MCF 10A (cell line): ENCODE data around the gene CLK2. TPM values are rescaled to one million over a fixed set of nuclear protein-coding genes. Genes with fewer than 3 reads are reported as not detected.

Experiments used
- Bru-seq: library from RNA; stranded (reverse); fragments of 400-500 nt; gene quantifications from one replicate; lab custom pipeline; 2021; lab: Mats Ljungman, UMichigan
- BruChase-seq, 2 experiments: library from RNA; stranded (reverse); fragments of 400-500 nt; gene quantifications; one replicate each; lab custom pipeline; 2021; lab: Mats Ljungman, UMichigan
- BruUV-seq: library from RNA; stranded (reverse); fragments of 400-500 nt; replicated peaks from 2 replicates; lab custom pipeline; 2021; lab: Mats Ljungman, UMichigan
- CTCF ChIA-PET: fragments of 300-600 bp; sonication (Branson Sonifier 250); formaldehyde crosslinking; extraction: SDS; loops from one replicate; lab custom pipeline; 2021; ENCODE audit warnings: antibody characterized with exemption, inconsistent platforms; lab: Yijun Ruan, JAX
- POLR2A ChIA-PET: fragments of 300-600, 350-650 bp; sonication (Branson Sonifier 250); formaldehyde crosslinking; extraction: SDS; loops from one replicate; lab custom pipeline; 2020; ENCODE audit warnings: antibody characterized with exemption, inconsistent platforms; lab: Yijun Ruan, JAX
- DNase-seq: peaks from one replicate; pipeline ENCODE4 v3.0.0-alpha.2; 2018; ENCODE audit not compliant: unreplicated experiment
- H3K27ac Mint-ChIP-seq: one replicate; pipeline ENCODE4 v1.8.0; 2022; ENCODE audit warnings: mild to moderate bottlenecking, low read depth, mixed read lengths; ENCODE audit not compliant: unreplicated experiment
- H3K27me3 Mint-ChIP-seq: one replicate; pipeline ENCODE4 v1.8.0; 2022; ENCODE audit warnings: mixed read lengths; ENCODE audit not compliant: insufficient read depth, unreplicated experiment
- H3K36me3 Mint-ChIP-seq: one replicate; pipeline ENCODE4 v1.8.0; 2022; ENCODE audit warnings: mild to moderate bottlenecking, moderate library complexity, mixed read lengths; ENCODE audit not compliant: insufficient read depth, unreplicated experiment
- H3K4me1 Mint-ChIP-seq: one replicate; pipeline ENCODE4 v1.8.0; 2022; ENCODE audit warnings: mixed read lengths; ENCODE audit not compliant: insufficient read depth, unreplicated experiment
- H3K4me3 Mint-ChIP-seq: one replicate; pipeline ENCODE4 v1.8.0; 2022; ENCODE audit warnings: mild to moderate bottlenecking, moderate library complexity, mixed read lengths; ENCODE audit not compliant: unreplicated experiment
- H3K9me3 Mint-ChIP-seq: one replicate; pipeline ENCODE4 v1.8.0; 2022; ENCODE audit warnings: mixed read lengths; ENCODE audit not compliant: unreplicated experiment
- intact Hi-C: fragments of 100-400 bp; cut with micrococcal nuclease; formaldehyde crosslinking; loops from 2 replicates; pipeline ENCODE4 v1.14.1; 2022
- long read RNA-seq: library from polyadenylated mRNA; stranded (forward); transcript quantifications from one replicate; pipeline ENCODE4 v2.0.0, GENCODE V29; 2022
- total RNA-seq: library from RNA; stranded (reverse); gene quantifications from 2 replicates; pipeline ENCODE4 v1.2.3, GENCODE V29; 2022
- TF ChIP-seq, protein P1 (sequence below): fragments of 200-600 bp; IDR thresholded peaks from one replicate; pipeline ENCODE4 v1.8.0; 2022; ENCODE audit warnings: antibody characterized with exemption, mild to moderate bottlenecking; ENCODE audit not compliant: unreplicated experiment

The CLK2 gene
- total RNA-seq (78.6 and 82.3 TPM in 2 replicates), Bru-seq, nascent RNA (percentile 90 among the genes with signal in this experiment), BruChase-seq, experiment 1, labeled RNA remaining after a 6-hour chase (percentile 88 among the genes with signal in this experiment), BruChase-seq, experiment 2, labeled RNA remaining after a 2-hour chase (percentile 94 among the genes with signal in this experiment)
- long read RNA-seq, transcript CLK2-203 (13 exons, 2,166 nt), result major isoform, 10 of 50 reads
- long read RNA-seq, partial matches to known transcripts, result 7 of 50 reads
- long read RNA-seq, other reads (novel, unspliced or antisense), result 26 of 50 reads

- DNase-seq, result peak; percentile 97
- Mint-ChIP-seq H3K9me3 (no peaks in the 10 kb centered on the region), H3K27me3 (no peaks in the 10 kb centered on the region), H3K27ac (peak within 1 kb of the TSS; percentile 29), H3K4me3 (peak within 1 kb of the TSS; percentile 85), H3K4me1 (peaks cover 16% of the 10 kb centered on the region), H3K36me3 (peaks cover 46% of the 10 kb centered on the region)
- CTCF ChIA-PET, result interaction anchor here (0.6 to 14.5 kb wide), 8 partner anchors 12 to 840 kb away, joined by 3 to 238 read pairs (median 4); partner anchors contain the start of genes ENTREP3 and SCAMP3
- POLR2A ChIA-PET, result interaction anchor here (0.5 to 5.6 kb wide), 26 partner anchors 11 to 835 kb away, joined by 3 to 98 read pairs (median 4); partner anchors contain the start of genes ENTREP3, FDPS, SCAMP3 and SHC1
- intact Hi-C loops, result no loop called here
- TF ChIP-seq, protein P1, sequence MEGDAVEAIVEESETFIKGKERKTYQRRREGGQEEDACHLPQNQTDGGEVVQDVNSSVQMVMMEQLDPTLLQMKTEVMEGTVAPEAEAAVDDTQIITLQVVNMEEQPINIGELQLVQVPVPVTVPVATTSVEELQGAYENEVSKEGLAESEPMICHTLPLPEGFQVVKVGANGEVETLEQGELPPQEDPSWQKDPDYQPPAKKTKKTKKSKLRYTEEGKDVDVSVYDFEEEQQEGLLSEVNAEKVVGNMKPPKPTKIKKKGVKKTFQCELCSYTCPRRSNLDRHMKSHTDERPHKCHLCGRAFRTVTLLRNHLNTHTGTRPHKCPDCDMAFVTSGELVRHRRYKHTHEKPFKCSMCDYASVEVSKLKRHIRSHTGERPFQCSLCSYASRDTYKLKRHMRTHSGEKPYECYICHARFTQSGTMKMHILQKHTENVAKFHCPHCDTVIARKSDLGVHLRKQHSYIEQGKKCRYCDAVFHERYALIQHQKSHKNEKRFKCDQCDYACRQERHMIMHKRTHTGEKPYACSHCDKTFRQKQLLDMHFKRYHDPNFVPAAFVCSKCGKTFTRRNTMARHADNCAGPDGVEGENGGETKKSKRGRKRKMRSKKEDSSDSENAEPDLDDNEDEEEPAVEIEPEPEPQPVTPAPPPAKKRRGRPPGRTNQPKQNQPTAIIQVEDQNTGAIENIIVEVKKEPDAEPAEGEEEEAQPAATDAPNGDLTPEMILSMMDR, result no peak
- BruUV-seq, result TSS peak; percentile 57
Observed at GRCh38 chr1:155273343-155274245, at the start of gene CLK2. Gene CLK2, minus strand, starts transcription at chr1:155273504. Its CDS starts 2,527 bp downstream, at chr1:155270977.

DNA sequence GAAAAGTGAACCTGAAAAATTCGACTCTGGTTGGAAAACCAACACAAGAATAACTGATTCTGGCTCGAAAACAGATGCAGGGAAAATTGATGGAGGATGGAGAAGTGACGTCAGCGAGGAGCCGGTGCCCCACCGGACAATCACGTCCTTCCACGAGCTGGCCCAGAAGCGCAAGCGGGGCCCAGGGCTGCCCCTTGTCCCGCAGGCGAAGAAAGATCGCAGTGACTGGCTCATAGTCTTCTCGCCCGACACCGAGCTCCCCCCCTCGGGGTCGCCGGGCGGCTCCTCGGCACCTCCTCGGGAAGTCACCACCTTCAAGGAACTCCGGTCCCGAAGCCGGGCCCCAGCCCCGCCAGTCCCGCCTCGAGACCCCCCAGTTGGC is 49.3 kb upstream of the CLK2 start:
- DNase-seq, result peak; percentile 24
- Mint-ChIP-seq H3K27me3 (no peaks in the 10 kb centered on the region), H3K4me1 (peaks cover 30% of the 10 kb centered on the region), H3K36me3 (peaks cover 29% of the 10 kb centered on the region), H3K27ac (no peak overlapping the region), H3K9me3 (no peaks in the 10 kb centered on the region), H3K4me3 (peak overlapping the region; percentile 90)
- TF ChIP-seq, protein P1, result no peak
- ChIA-PET CTCF (interaction anchor here (0.6 to 10.2 kb wide), 16 partner anchors 9 to 237 kb away, joined by 3 to 163 read pairs (median 7); partner anchors contain the start of genes FDPS, HCN3 and THBS3), POLR2A (interaction anchor here (0.7 to 10.5 kb wide), 12 partner anchors 12 to 1936 kb away, joined by 3 to 103 read pairs (median 13); partner anchors contain the start of genes ASH1L, CLK2, FDPS and SCAMP3)
- intact Hi-C loops, result loop anchor here (2.0 to 5.0 kb wide), 4 partner anchors 14 to 270 kb away; partner anchors contain the start of genes FDPS and THBS3
- no TSS peak for BruUV-seq

DNA sequence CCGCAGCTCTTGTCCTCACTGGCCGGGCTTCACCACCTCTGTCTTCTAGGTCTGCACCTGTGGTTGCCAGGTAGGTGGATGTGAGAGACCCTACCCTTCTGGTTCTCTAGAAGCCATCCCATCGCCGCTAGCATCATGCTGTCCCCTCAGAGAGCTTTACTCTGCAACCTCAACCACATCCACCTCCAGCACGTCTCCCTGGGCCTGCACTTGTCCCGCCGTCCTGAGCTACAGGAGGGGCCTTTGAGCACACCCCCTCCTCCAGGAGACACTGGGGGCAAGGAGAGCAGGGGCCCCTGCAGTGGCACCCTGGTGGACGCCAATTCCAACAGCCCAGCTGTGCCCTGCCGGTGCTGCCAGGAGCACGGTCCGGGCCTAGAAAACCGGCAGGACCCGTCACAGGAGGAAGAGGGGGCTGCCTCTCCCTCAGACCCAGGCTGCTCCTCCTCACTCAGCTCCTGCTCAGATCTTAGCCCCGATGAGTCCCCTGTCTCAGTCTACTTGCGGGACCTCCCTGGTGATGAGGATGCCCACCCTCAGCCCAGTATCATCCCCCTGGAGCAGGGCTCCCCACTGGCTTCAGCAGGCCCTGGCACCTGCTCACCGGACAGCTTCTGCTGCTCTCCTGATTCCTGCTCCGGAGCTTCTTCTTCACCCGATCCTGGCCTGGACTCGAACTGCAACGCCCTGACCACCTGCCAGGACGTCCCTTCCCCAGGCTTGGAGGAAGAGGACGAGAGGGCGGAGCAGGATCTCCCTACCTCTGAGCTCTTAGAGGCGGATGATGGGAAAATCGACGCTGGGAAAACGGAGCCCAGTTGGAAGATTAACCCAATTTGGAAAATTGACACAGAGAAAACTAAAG is 48.6 kb upstream of the CLK2 start:
- H3K36me3 Mint-ChIP-seq, result peaks cover 30% of the 10 kb centered on the region
- DNase-seq, result peak; percentile 12
- H3K4me3 Mint-ChIP-seq, result peak overlapping the region; percentile 90
- POLR2A ChIA-PET, result interaction anchor here (0.6 to 10.5 kb wide), 16 partner anchors 11 to 1935 kb away, joined by 3 to 103 read pairs (median 4); partner anchors contain the start of genes ASH1L, CLK2, FDPS and SCAMP3
- BruUV-seq, result no TSS peak
- H3K27ac Mint-ChIP-seq, result no peak overlapping the region
- intact Hi-C loops, result loop anchor here (2.0 to 5.0 kb wide), 4 partner anchors 13 to 270 kb away; partner anchors contain the start of genes FDPS and THBS3
- no peaks in the 10 kb centered on the region for H3K27me3 Mint-ChIP-seq
- TF ChIP-seq, protein P1, result no peak
- CTCF ChIA-PET, result interaction anchor here (0.6 to 10.2 kb wide), 17 partner anchors 9 to 236 kb away, joined by 3 to 163 read pairs (median 7); partner anchors contain the start of genes FDPS, HCN3 and THBS3
- H3K9me3 Mint-ChIP-seq, result no peaks in the 10 kb centered on the region
- H3K4me1 Mint-ChIP-seq, result peaks cover 30% of the 10 kb centered on the region
